ENCODE results near the gene SNTB2. TPM values are rescaled to one million over a fixed set of nuclear protein-coding genes. Genes with fewer than 3 reads are reported as not detected.

SNTB2 gene
- total and polyA plus RNA-seq, 9 of the 15 experiments (the other 6 are each of a cell fraction or from before 2014, with no cell fraction given): 1.2 to 13.7 (median 5.7) TPM

GRCh38 chr16:69316595-69317034, 129.7 kb downstream of the SNTB2 start:
- 0 out of 4 replicates have a peak overlapping the region, but pooled peaks of 1 of the 2 experiments have one; percentile 2 for H3K9ac ChIP-seq (ENCODE audit: insufficient read depth in 1 of 2, low read depth in 2 of 2, low read length in 2 of 2)
- peaks cover 8% of the 10 kb centered on the region; the same call in 1 of the 2 replicates for H4K20me1 ChIP-seq (replicated peaks; ENCODE audit: control insufficient read depth, insufficient read depth, low read length)

More at GRCh38 chr16:69316595-69317034, 129.7 kb downstream of the SNTB2 start:
- FAIRE-seq (no peak), DNase-seq (ENCODE audit: extremely low read depth in 1 of 4, low spot score in 3 of 4) (no peak), ATAC-seq (no peak)
- H3K36me3 ChIP-seq (ENCODE audit: control insufficient read depth, insufficient read depth, low read length): peaks cover 80% of the 10 kb centered on the region; the same call in 2 of the 3 replicates
- H3K4me1 ChIP-seq (replicated peaks in 1 of 2; ENCODE audit: control insufficient read depth in 2 of 2, insufficient read depth in 2 of 2, low read length in 2 of 2): peaks cover 3 to 15% of the 10 kb centered on the region in 2 experiments; a peak in 3 of 5 replicates
- H3K4me2 ChIP-seq (ENCODE audit: insufficient read depth, low read length): no peak overlapping the region
- ChIA-PET CTCF (ENCODE audit: low intra/inter-chr PET ratio) (no interaction called here), POLR2A (interaction anchor here (5.5 kb wide), 1 partner anchor 12 kb away, joined by 51 read pairs; the partner anchor contains the start of gene PDF)
- H3K27ac ChIP-seq (ENCODE audit: extremely low read depth, low read depth, low read length): no peak overlapping the region
- WGBS (ENCODE audit: insufficient coverage, low coverage, missing lambda C conversion rate): 88% methylated on average over 16 of the region's 17 CpGs
- no peaks in the 10 kb centered on the region for H3K9me3 ChIP-seq (replicated peaks; ENCODE audit: control insufficient read depth, insufficient read depth, low read depth, low read length)
- H3K79me2 ChIP-seq (ENCODE audit: control insufficient read depth, insufficient read depth, low read length): peaks cover 40% of the 10 kb centered on the region
- BruUV-seq (replicated peaks): no TSS peak
- TF ChIP-seq, protein P1, sequence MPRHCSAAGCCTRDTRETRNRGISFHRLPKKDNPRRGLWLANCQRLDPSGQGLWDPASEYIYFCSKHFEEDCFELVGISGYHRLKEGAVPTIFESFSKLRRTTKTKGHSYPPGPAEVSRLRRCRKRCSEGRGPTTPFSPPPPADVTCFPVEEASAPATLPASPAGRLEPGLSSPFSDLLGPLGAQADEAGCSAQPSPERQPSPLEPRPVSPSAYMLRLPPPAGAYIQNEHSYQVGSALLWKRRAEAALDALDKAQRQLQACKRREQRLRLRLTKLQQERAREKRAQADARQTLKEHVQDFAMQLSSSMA (CRISPR knock-in tag; IDR thresholded peaks at IDR 0.05): no peak
- TF ChIP-seq ZNF23 (CRISPR knock-in tag; IDR thresholded peaks at IDR 0.05) (no peak), BRCA1 (IDR thresholded peaks at IDR 0.05) (no peak), BRCA1 (CRISPR knock-in tag; IDR thresholded peaks at IDR 0.05) (no peak), RBFOX2 (IDR thresholded peaks at IDR 0.05; ENCODE audit: low read depth, low read length) (peak; percentile 35; the same call in 1 of the 2 replicates), SMARCA4 (IDR thresholded peaks at IDR 0.05) (no peak), POLR2G (IDR thresholded peaks at IDR 0.05; ENCODE audit: low read depth, low read length) (peak; percentile 46)
- H3K4me3 ChIP-seq: no peak overlapping the region
- no peaks in the 10 kb centered on the region for H3K9me1 ChIP-seq (ENCODE audit: control insufficient read depth, insufficient read depth, low read length)
- H2AFZ ChIP-seq (ENCODE audit: low read depth, low read length): no peak overlapping the region
- in situ Hi-C loops (cut with MboI) (no loop called here), intact Hi-C loops (cut with micrococcal nuclease) (no loop called here)
- H3K27me3 ChIP-seq (ENCODE audit: control insufficient read depth in 2 of 2, insufficient read depth in 2 of 2, low read length in 2 of 2): no peaks in the 10 kb centered on the region

All from K562 (cell line).